ENCODE results near the gene KCNJ6. TPM values are rescaled to one million over a fixed set of nuclear protein-coding genes. Genes with fewer than 3 reads are reported as not detected.

Gene KCNJ6
- total RNA-seq, 1 donor from 2014 or later = 0.33 TPM

GRCh38 chr21:37700641-37701202 lies 215.5 kb downstream of the KCNJ6 start:
- peak; percentile 32 for DNase-seq (ENCODE audit: low read depth)
- TF ChIP-seq CTCF (IDR thresholded peaks at IDR 0.05; ENCODE audit: insufficient read depth, low read length, poor library complexity, severe bottlenecking) = peak; percentile 76
- Histone ChIP-seq H3K36me3 (ENCODE audit: control insufficient read depth, insufficient read depth, low read length) (no peaks in the 10 kb centered on the region), H3K4me3 (ENCODE audit: low read depth, low read length) (no peak overlapping the region), H3K27me3 (ENCODE audit: control insufficient read depth, insufficient read depth, low read length) (no peaks in the 10 kb centered on the region)

GRCh38 chr21:37699024-37699775 lies 217.1 kb downstream of the KCNJ6 start:
- H3K27me3 ChIP-seq (ENCODE audit: control insufficient read depth, insufficient read depth, low read length) = no peaks in the 10 kb centered on the region
- DNase-seq (ENCODE audit: low read depth) = no peak
- no peak overlapping the region for H3K4me3 ChIP-seq (ENCODE audit: low read depth, low read length)
- no peaks in the 10 kb centered on the region for H3K36me3 ChIP-seq (ENCODE audit: control insufficient read depth, insufficient read depth, low read length)
- no peak for TF ChIP-seq CTCF (IDR thresholded peaks at IDR 0.05; ENCODE audit: insufficient read depth, low read length, poor library complexity, severe bottlenecking)

- Histone ChIP-seq H3K4me3 (ENCODE audit: low read depth, low read length) (no peak overlapping the region), H3K36me3 (ENCODE audit: control insufficient read depth, insufficient read depth, low read length) (no peaks in the 10 kb centered on the region), H3K27me3 (ENCODE audit: control insufficient read depth, insufficient read depth, low read length) (no peaks in the 10 kb centered on the region)
- no peak for DNase-seq (ENCODE audit: low read depth)
- no peak for TF ChIP-seq CTCF (IDR thresholded peaks at IDR 0.05; ENCODE audit: insufficient read depth, low read length, poor library complexity, severe bottlenecking)
These were observed 219.3 kb downstream of the KCNJ6 start for GRCh38 chr21:37696936-37697335.

- no peak for TF ChIP-seq CTCF (IDR thresholded peaks at IDR 0.05; ENCODE audit: insufficient read depth, low read length, poor library complexity, severe bottlenecking)
These were observed 221.1 kb downstream of the KCNJ6 start for GRCh38 chr21:37695111-37695510.

GRCh38 chr21:37688952-37689659 lies 227.2 kb downstream of the KCNJ6 start:
- Histone ChIP-seq H3K36me3 (ENCODE audit: control insufficient read depth, insufficient read depth, low read length) (no peaks in the 10 kb centered on the region), H3K27me3 (ENCODE audit: control insufficient read depth, insufficient read depth, low read length) (no peaks in the 10 kb centered on the region), H3K4me3 (ENCODE audit: low read depth, low read length) (no peak overlapping the region)
- TF ChIP-seq CTCF (IDR thresholded peaks at IDR 0.05; ENCODE audit: insufficient read depth, low read length, poor library complexity, severe bottlenecking) = no peak
- no peak for DNase-seq (ENCODE audit: low read depth)

More at GRCh38 chr21:37695111-37695510, 221.1 kb downstream of the KCNJ6 start:
- H3K27me3 ChIP-seq (ENCODE audit: control insufficient read depth, insufficient read depth, low read length) = no peaks in the 10 kb centered on the region
- no peaks in the 10 kb centered on the region for H3K36me3 ChIP-seq (ENCODE audit: control insufficient read depth, insufficient read depth, low read length)
- DNase-seq (ENCODE audit: low read depth) = no peak
- no peak overlapping the region for H3K4me3 ChIP-seq (ENCODE audit: low read depth, low read length)
